Renal pelvis (tissue), 4 donors: ENCODE data around the gene HEXIM2. TPM values are rescaled to one million over a fixed set of nuclear protein-coding genes. Genes with fewer than 3 reads are reported as not detected.
"Not testable (repeated sequence)": the region's sequence is repeated elsewhere in the genome, so short reads cannot be mapped to it uniquely, and the experiment has no call there.

Experiments
- DNase-seq: peaks from one replicate; pipeline ENCODE4 v3.0.0-alpha.2; 2013
- polyA plus RNA-seq, 3 donors: library from polyadenylated mRNA; unstranded; fragments of 120-200 nt; gene quantifications; one replicate each; pipeline ENCODE4 v1.2.1, GENCODE V29; 2013; ENCODE audit not compliant: insufficient read length in 3 of 3

Gene HEXIM2
- polyA plus RNA-seq, 3 donors, result 16.6 to 18.6 (median 17.1) TPM

- DNase-seq, result not testable (repeated sequence)
Measured at GRCh38 chr17:45201880-45202279, 40.2 kb downstream of the HEXIM2 start.

- DNase-seq, result peak; percentile 80
Measured at GRCh38 chr17:45218895-45219661, 57.4 kb downstream of the HEXIM2 start.

Other genes with a start within 250 kb of the HEXIM2 start
- gene GFAP, start 246.4 kb upstream of the HEXIM2 start, polyA plus RNA-seq, result 1 to 10 TPM; 1.1 to 3.4 (median 1.8) TPM
- 10 to 100 TPM; 12.1 to 21.2 (median 15.8) TPM for gene KIF18B, start 214.1 kb upstream of the HEXIM2 start, polyA plus RNA-seq
- 1 to 10 TPM; 2.7 to 4.4 (median 3.2) TPM for gene C1QL1, start 193.6 kb upstream of the HEXIM2 start, polyA plus RNA-seq
- 10 to 100 TPM; 56.8 to 57.9 (median 57.9) TPM for gene DCAKD, start 110.2 kb upstream of the HEXIM2 start, polyA plus RNA-seq
- 10 to 100 TPM; 71.8 to 85.3 (median 83.9) TPM for gene NMT1, start 100.6 kb upstream of the HEXIM2 start, polyA plus RNA-seq
- gene PLCD3, start 29.4 kb upstream of the HEXIM2 start, polyA plus RNA-seq, result 10 to 100 TPM; 27.4 to 35.7 (median 30.1) TPM
- gene ACBD4, start 26.2 kb upstream of the HEXIM2 start, polyA plus RNA-seq, result 10 to 100 TPM; 11.1 to 19.4 (median 16.4) TPM
- gene HEXIM1, start 13.4 kb upstream of the HEXIM2 start, polyA plus RNA-seq, result 10 to 100 TPM; 44.6 to 46.6 (median 44.8) TPM
- 1 to 10 TPM; 5.4 to 7.0 (median 6.3) TPM for gene FMNL1, start 60.0 kb downstream of the HEXIM2 start, polyA plus RNA-seq
- under 1 TPM; 0.09 to 0.61 (median 0.31) TPM for gene SPATA32, start 100.2 kb downstream of the HEXIM2 start, polyA plus RNA-seq
- 1 to 10 TPM; 5.7 to 7.3 (median 7.3) TPM for gene MAP3K14, start 155.1 kb downstream of the HEXIM2 start, polyA plus RNA-seq